Testis (tissue), 2 donors: ENCODE results near the gene SPPL3.

ENCODE experiments used
- CTCF ChIP-seq, 3 experiments: fragments of 450-650 bp in 2 of 3; fragments of 200-600 bp in 1 of 3; sonication (generic) in 1 of 3; IDR thresholded peaks; one replicate each; pipeline ENCODE4 v1.5.1; 2016 to 2019; ENCODE audit warnings: antibody characterized with exemption in 3 of 3, mild to moderate bottlenecking in 2 of 3, moderate library complexity in 1 of 3
- POLR2A ChIP-seq: fragments of 450-650 bp; IDR thresholded peaks from one replicate; pipeline ENCODE4 v1.6.1; 2017; ENCODE audit warnings: antibody characterized with exemption, mild to moderate bottlenecking, moderate library complexity

DNA sequence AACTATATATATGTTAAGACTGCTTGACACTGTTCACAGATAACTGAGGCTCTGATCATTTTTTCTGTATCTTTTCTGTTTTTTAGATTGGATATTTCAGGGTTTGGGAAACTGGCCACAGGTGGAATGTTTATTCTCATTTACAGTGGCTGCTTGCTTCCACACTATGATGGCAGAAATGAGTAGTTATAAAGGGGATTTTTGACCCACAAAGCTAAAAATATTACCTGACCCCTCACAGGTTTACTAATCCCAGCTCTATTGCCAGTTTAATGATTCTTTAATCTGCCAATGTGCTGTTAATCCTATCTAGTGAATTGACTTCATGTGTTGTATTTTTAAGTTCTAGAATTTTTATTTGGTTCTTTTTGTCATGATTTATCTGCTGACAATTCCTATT lies 148.9 kb downstream of the SPPL3 start:
- no peak for TF ChIP-seq CTCF (IDR thresholded peaks at IDR 0.05)
- no peak for TF ChIP-seq POLR2A
